Ramos (cell line): ENCODE results near the gene MDFI.

ENCODE experiments used
- in situ Hi-C: fragments of 300-500 bp; cut with MboI; formaldehyde crosslinking; loops from one replicate; pipeline ENCODE4 v1.14.3; 2022; ENCODE audit warnings: low sequenced_read_pairs; ENCODE audit not compliant: unreplicated experiment

The MDFI gene

DNA sequence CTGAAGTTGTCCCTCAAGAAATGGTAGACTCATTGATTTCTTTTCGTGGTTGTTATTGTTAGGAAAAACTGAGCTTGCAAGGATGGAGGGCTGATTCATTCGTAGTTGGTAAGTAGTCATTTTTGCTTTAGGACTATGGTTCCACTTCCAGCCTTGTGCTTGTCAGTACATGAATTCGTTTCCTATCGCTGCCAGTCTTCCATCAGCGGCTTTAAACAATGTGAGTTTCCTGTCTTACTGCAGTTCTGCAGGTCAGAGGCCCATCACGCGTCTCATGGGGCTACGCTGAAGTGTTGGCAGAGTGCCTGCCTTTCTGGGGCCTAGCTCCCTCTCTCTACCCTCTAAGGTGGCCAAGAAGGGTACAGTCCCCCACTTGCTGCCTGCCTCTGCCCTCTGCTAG, 11.4 kb upstream of the MDFI start:
- in situ Hi-C loops, result no loop called here

GRCh38 chr6:41629128-41629527, 9.1 kb upstream of the MDFI start:
- in situ Hi-C loops, result no loop called here

DNA sequence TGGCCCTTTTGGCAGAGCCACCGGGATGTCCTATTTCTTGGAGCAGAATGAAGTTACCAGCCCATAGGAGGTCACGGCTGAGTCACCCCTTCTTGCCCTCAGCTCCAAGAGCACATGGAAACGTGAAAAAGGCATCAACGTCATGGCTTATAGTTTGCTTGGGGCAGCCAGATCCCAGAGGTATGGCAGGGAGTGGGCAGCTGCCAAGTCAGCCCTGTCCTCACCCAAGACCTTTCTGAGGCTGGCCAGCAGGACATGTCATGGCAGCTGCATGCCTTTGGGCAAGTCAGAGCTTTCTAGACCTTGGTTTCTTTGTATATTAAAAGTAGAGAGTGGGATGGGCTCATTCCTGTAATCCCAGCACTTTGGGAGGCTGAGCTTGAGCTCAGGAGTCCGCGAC, 8.2 kb upstream of the MDFI start:
- in situ Hi-C loops, result no loop called here

GRCh38 chr6:41630946-41631345, 7.3 kb upstream of the MDFI start:
- in situ Hi-C loops, result no loop called here

DNA sequence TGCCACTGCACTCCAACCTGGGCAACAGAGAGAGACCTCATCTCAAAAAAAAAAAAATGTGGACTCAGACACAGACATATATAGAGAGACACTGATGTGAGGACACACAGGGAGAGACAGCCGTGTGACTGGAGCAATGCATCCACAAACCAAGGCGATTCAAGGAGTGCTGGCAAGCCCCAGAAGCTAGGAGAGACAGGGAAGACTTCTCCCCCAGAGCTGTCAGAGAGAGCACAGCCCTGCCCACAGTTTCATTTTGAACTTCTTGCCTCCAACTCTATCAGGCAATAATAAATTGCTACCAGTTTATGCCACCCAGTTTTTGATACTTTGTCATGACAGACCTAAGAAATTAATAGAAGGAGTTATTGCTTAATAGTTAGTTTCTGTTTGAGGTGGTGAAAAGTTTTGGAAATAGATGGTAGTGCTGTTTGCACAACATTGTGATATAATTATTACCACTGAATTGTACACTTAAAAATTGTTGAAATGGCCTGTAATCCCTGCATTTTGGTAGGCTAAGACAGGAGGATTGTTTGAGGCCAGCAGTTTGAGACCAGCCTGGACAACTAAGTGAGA, 5.1 kb upstream of the MDFI start:
- in situ Hi-C loops, result no loop called here

- in situ Hi-C loops, result no loop called here
Observed at GRCh38 chr6:41634657-41635056, 3.6 kb upstream of the MDFI start.

DNA sequence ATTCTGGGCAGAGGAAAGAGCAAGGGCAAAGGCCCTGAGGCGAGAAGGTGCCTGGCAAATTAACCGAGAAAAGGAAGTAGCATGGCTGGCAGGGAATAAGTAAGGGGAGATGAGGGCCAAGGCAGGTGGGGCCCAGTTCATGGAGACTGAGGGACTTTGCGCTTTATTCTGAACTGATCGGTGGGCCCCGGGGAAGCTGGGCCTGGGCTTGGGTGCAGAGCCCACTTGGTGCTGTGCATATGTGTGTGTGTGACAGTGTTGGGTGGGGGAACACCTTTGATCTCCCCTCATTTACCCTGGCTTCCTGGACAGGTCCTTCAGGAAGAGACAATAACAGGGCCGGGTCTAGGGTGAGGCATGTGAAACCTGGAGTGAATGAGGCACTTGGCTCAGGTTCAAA, 2.9 kb upstream of the MDFI start:
- in situ Hi-C loops, result no loop called here

GRCh38 chr6:41636833-41637193, 1.5 kb upstream of the MDFI start:
- in situ Hi-C loops, result no loop called here

DNA sequence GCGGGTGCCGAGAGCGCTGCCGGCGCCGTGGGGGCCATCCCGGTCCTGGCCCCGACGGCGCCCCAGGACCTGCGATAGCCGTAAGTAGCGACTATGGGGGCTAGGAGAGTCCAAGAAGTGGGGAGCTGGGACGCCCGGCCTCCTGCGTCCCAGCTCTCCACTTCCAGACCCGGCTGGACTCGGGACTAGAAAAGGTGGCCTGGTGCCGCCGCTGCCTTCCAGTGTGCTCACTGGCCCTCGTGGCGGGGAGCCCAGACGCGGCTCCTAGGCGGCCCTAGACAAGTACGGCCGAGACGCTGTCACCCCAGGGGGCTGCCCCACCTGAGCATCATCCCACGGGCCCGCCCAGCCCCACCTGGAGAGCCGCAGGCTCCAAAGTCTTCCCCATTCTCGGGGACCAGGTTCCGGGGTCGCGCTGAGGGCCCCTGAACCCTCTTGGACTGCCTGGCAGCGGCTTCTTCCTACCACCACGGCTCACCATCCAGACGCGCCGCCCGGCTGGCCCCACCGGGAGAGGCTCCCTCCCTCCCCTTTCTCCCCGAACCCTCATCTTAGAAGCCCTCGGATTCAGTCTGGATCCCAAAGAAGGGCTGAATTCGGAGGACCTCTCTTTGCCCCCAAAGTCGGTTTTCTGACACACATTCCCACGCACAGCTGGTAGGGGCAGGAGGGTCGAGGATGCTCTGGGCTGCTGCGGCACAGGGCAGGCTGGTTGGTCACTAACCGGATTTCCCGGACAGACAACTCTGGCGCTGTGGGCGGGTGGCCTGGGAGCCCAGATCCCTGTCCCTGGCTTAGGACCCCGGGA, 870 bp upstream of the MDFI start:
- in situ Hi-C loops, result no loop called here

GRCh38 chr6:41638935-41639808, 904 bp downstream of the MDFI start:
- in situ Hi-C loops, result no loop called here

GRCh38 chr6:41639809-41640371, 1.6 kb downstream of the MDFI start:
- in situ Hi-C loops, result no loop called here

GRCh38 chr6:41640426-41640825, 2.2 kb downstream of the MDFI start:
- in situ Hi-C loops, result no loop called here

DNA sequence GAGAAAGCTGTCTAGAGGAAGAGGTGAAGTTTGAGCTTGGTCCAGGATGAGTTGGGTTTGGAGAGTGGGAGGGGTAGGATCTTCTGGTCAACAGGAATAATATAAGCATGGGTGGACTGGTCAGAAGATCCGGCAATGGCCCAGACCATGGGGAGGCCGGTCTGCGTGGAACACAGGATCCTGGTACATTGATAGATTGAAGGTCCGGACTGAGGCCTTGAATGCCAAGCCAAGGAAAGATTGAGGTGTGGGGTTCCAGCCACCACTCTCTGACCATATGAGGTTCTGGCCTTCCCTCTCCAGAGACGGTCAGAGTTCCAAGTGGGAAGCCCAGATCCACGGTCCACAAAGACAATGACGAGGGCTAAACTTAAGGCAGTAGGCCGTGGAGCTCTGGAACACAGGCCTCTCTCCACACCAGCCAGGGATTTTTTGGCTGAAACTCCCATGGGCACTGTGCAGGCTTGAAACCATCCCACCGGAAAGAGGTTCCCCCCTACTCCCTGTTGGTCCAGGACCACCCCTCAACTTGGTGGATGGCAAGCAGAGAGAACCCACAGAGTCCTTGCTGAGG, 3.2 kb downstream of the MDFI start:
- in situ Hi-C loops, result no loop called here

DNA sequence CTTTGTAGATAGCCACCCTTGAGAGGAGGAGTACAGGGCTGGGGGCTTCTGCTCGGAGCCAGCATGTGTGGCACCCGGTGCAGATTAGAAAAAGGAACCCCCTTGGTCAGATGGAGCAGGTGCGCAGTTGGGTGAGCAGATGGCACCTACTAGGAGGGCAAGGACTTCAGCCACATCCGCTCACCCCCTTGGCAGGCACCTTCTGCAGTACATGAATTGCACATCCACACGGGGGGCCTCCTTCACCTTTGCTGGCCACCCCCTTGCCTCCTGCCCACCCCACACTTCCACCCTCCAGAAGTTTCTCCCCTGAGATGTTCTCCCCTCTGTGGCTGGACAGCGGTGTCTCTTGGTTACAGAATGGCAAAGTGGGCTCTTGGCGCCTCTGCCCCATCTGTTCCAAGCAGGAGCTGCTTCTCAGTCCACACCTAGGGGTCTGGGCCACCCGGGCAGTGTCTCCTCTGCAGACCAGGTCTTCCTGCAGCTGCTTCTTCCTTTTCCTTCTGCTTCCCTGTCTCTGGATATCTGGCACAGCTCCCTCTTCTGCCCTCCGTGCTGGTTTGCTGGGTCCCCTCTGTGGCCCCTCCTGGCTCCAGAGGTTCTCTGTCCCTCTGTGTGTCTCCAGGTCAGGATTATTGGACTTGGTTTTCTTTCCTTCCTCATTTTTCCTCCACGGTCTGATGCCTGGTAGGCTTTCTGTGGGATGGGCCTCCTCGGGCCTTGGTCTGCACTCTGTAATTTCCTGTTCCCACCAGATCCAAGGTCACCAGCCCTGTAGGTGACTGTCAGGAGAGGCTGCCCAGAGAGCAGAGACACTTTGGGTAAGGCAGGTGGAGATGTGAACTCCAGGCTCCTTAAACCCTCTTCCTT, 4.1 kb downstream of the MDFI start:
- in situ Hi-C loops, result no loop called here

- in situ Hi-C loops, result no loop called here
Observed at GRCh38 chr6:41642960-41643898, 5.0 kb downstream of the MDFI start.

DNA sequence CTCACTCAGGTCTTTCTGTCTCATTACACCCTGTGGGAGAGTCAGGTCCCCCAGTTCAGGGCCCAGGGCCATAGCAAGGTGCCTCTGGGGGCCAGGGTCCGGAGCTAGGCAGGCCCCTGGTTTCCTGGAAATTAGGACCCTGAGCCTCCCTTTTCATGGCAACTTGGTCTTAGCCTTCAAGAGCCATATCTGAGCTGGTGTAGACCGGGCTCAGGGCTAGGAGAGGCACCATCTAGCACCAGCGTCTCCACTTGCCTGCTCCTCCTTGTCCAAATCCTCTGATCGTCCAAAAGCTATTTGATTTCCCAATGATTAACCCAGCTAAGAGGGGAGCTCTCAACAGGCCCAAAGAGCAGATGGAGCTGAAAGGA, 5.6 kb downstream of the MDFI start:
- in situ Hi-C loops, result no loop called here

DNA sequence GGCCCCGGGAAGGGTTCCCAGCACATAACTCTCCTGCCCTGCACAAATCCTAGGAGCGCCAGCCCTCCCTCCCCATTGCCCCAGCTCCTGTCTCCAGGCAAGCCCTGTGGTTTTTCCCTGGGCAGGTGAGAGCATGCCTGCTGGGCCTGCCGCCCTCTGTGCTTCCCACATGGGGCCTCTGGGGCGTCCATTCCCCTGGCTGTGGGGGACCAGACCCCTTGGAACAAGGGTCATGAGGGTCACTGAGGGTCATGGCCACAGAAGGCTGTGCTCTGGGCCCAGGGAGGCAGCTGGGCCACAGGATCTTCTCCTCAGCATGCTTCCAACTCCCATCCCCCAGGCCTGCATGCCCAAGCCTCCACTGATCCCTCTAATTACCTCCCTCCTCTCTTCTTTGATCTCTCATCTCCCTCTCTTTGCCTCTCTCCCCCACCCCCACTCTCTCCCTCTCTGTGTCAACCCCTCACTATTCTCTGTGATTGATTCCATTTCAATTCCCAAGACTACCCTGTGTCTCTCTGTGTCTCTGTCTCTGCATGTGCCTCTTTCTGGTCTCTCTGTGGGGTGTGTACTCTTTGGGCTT, 6.1 kb downstream of the MDFI start:
- in situ Hi-C loops, result no loop called here

GRCh38 chr6:41645007-41645618, 6.8 kb downstream of the MDFI start:
- in situ Hi-C loops, result no loop called here
